Ammon's horn (tissue), 1 donor: ENCODE measurements around the gene RTCB.

ENCODE experiments used
- DNase-seq: peaks from one replicate; pipeline ENCODE4 v3.0.0-alpha.2; 2016; ENCODE audit warnings: low spot score

RTCB gene

GRCh38 chr22:32411829-32412592 is at the start of gene RTCB:
RTCB (minus strand) TSS chr22:32412247; CDS start chr22:32412156, 91 bp downstream.
- DNase-seq, result peak; percentile 89

GRCh38 chr22:32457031-32457430 is 45.0 kb upstream of the RTCB start:
- no peak for DNase-seq

GRCh38 chr22:32448980-32449379 is 36.9 kb upstream of the RTCB start:
- DNase-seq, result no peak

- no peak for DNase-seq
These were observed 34.3 kb upstream of the RTCB start for GRCh38 chr22:32446321-32446720.

- DNase-seq, result no peak
These were observed 32.0 kb upstream of the RTCB start for GRCh38 chr22:32444068-32444467.

GRCh38 chr22:32430352-32430751 is 18.3 kb upstream of the RTCB start:
- no peak for DNase-seq

- no peak for DNase-seq
These were observed 14.8 kb upstream of the RTCB start for GRCh38 chr22:32426881-32427280.

- no peak for DNase-seq
These were observed 11.6 kb upstream of the RTCB start for GRCh38 chr22:32423664-32424063.

- no peak for DNase-seq
These were observed 10.0 kb upstream of the RTCB start for GRCh38 chr22:32422062-32422461.

- DNase-seq, result no peak
These were observed 9.4 kb upstream of the RTCB start for GRCh38 chr22:32421484-32421883.

GRCh38 chr22:32417906-32418305 is 5.9 kb upstream of the RTCB start:
- no peak for DNase-seq

GRCh38 chr22:32416556-32417085 is 4.6 kb upstream of the RTCB start:
- no peak for DNase-seq

- no peak for DNase-seq
These were observed 2.1 kb upstream of the RTCB start for GRCh38 chr22:32414191-32414590.

GRCh38 chr22:32413719-32414118 is 1.7 kb upstream of the RTCB start:
- no peak for DNase-seq

- DNase-seq, result no peak
These were observed 645 bp downstream of the RTCB start for GRCh38 chr22:32411402-32411801.

- DNase-seq, result no peak
These were observed 1.6 kb downstream of the RTCB start for GRCh38 chr22:32410459-32410858.

GRCh38 chr22:32409977-32410376 is 2.1 kb downstream of the RTCB start:
- DNase-seq, result no peak

GRCh38 chr22:32407936-32408335 is 4.1 kb downstream of the RTCB start:
- no peak for DNase-seq

- peak; percentile 12 for DNase-seq
These were observed 4.7 kb downstream of the RTCB start for GRCh38 chr22:32407312-32407711.

- no peak for DNase-seq
These were observed 8.0 kb downstream of the RTCB start for GRCh38 chr22:32404021-32404420.

GRCh38 chr22:32401486-32401885 is 10.6 kb downstream of the RTCB start:
- DNase-seq, result no peak

GRCh38 chr22:32396746-32397145 is 15.3 kb downstream of the RTCB start:
- no peak for DNase-seq

- DNase-seq, result no peak
These were observed 15.8 kb downstream of the RTCB start for GRCh38 chr22:32396255-32396654.

GRCh38 chr22:32395107-32395506 is 16.9 kb downstream of the RTCB start:
- DNase-seq, result no peak
